ENCODE results near the gene KCTD5. TPM values are rescaled to one million over a fixed set of nuclear protein-coding genes. Genes with fewer than 3 reads are reported as not detected.
A peak's percentile ranks its signal among the peaks of the same experiment; 100 is the strongest.

The KCTD5 gene
- total and polyA plus RNA-seq, 9 of the 15 experiments (the other 6 are each of a cell fraction or from before 2014, with no cell fraction given), result 0.73 to 58.3 (median 32.3) TPM

DNA sequence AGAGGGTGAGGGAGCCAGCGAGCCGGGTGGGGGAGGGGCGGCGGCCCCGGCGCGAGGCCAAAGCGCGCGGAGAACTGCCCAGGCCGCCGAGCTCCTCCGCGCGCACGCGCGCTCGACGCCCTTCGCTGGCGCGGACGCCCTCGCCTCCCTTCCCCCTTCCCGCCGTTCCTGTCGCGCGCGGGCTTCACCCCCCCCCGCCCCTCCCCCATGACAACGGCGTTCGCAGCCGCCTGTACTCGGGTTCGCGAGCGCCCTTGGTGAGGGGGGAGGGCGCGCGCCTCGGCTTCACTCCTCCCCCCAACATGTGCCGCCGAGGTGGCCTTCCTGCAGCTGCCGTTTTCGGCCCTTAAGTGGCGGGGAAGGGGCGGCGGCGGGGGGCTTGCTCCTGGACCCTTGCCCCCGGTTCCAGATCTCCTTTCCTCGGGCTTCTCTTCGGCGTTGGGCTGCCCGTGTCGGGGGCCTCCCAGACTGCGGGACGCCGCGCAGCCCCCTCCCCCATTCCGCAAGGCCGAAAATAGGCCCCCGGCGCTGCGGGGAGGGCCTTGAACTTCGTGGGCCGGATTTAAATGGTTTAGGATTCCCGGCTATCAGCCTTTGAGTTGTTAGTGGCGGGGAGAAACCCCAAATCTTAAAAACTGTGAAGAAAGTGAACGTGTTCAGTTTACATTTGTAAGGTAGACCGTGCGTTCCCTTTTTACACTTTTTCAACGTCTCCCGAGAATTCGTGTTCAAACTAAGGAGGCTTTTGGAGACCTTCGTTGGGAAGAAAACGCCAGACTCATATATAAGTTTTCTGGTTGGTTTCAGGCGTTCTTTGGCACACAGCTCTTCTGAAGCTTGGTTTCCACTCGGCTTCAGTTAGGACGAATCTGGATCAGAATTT lies 70.8 kb downstream of the KCTD5 start (continued):
- TF ChIP-seq PPARD (CRISPR knock-in tag; IDR thresholded peaks at IDR 0.05) (no peak), MYC (IDR thresholded peaks at IDR 0.05; ENCODE audit: low read depth, low read length) (peak; percentile 92), MYC (CRISPR knock-in tag; IDR thresholded peaks at IDR 0.05; ENCODE audit: borderline replicate concordance, low read depth) (peak; percentile 88; the same call in 1 of the 2 replicates), SUPT5H (IDR thresholded peaks at IDR 0.05) (peak; percentile 15; the same call in 1 of the 2 replicates), AFF4 (CRISPR knock-in tag; IDR thresholded peaks at IDR 0.05) (peak; percentile 77; the same call in 1 of the 2 replicates), BCOR (IDR thresholded peaks at IDR 0.05) (peak; percentile 51; the same call in 1 of the 2 replicates), ZMIZ1 (IDR thresholded peaks at IDR 0.05; ENCODE audit: low read depth in 2 of 2, low read length in 2 of 2) (peak in 1 of 2 experiments; percentile 48; a peak in 1 of 4 replicates), U2AF1 (optimal IDR thresholded peaks at IDR 0.05; ENCODE audit: low read depth, low read length) (peak; percentile 33), GATAD2B (IDR thresholded peaks at IDR 0.05; ENCODE audit: borderline replicate concordance) (0 out of 2 replicates have a peak, but pooled peaks have one; percentile 55)
- TF ChIP-seq, protein P1, sequence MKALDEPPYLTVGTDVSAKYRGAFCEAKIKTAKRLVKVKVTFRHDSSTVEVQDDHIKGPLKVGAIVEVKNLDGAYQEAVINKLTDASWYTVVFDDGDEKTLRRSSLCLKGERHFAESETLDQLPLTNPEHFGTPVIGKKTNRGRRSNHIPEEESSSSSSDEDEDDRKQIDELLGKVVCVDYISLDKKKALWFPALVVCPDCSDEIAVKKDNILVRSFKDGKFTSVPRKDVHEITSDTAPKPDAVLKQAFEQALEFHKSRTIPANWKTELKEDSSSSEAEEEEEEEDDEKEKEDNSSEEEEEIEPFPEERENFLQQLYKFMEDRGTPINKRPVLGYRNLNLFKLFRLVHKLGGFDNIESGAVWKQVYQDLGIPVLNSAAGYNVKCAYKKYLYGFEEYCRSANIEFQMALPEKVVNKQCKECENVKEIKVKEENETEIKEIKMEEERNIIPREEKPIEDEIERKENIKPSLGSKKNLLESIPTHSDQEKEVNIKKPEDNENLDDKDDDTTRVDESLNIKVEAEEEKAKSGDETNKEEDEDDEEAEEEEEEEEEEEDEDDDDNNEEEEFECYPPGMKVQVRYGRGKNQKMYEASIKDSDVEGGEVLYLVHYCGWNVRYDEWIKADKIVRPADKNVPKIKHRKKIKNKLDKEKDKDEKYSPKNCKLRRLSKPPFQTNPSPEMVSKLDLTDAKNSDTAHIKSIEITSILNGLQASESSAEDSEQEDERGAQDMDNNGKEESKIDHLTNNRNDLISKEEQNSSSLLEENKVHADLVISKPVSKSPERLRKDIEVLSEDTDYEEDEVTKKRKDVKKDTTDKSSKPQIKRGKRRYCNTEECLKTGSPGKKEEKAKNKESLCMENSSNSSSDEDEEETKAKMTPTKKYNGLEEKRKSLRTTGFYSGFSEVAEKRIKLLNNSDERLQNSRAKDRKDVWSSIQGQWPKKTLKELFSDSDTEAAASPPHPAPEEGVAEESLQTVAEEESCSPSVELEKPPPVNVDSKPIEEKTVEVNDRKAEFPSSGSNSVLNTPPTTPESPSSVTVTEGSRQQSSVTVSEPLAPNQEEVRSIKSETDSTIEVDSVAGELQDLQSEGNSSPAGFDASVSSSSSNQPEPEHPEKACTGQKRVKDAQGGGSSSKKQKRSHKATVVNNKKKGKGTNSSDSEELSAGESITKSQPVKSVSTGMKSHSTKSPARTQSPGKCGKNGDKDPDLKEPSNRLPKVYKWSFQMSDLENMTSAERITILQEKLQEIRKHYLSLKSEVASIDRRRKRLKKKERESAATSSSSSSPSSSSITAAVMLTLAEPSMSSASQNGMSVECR (CRISPR knock-in tag; IDR thresholded peaks at IDR 0.05), result peak; percentile 65; the same call in 1 of the 2 replicates
- TF ChIP-seq, protein P2, sequence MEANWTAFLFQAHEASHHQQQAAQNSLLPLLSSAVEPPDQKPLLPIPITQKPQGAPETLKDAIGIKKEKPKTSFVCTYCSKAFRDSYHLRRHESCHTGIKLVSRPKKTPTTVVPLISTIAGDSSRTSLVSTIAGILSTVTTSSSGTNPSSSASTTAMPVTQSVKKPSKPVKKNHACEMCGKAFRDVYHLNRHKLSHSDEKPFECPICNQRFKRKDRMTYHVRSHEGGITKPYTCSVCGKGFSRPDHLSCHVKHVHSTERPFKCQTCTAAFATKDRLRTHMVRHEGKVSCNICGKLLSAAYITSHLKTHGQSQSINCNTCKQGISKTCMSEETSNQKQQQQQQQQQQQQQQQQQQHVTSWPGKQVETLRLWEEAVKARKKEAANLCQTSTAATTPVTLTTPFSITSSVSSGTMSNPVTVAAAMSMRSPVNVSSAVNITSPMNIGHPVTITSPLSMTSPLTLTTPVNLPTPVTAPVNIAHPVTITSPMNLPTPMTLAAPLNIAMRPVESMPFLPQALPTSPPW (CRISPR knock-in tag; IDR thresholded peaks at IDR 0.05), result peak; percentile 99
